Mesendoderm (in vitro differentiated cells): Measurements from ENCODE around the gene MPC1.

Source experiments
- DNase-seq: peaks from one replicate; pipeline ENCODE4 v3.0.0; 2013
- H2AK5ac ChIP-seq: 2 replicates; pipeline ENCODE4 v1.6.1; 2013; ENCODE audit warnings: low read length, inconsistent platforms
- H2BK120ac ChIP-seq: 2 replicates; pipeline ENCODE4 v1.6.1; 2013; ENCODE audit warnings: low read depth, mild to moderate bottlenecking, low read length, moderate library complexity, mixed read lengths
- H2BK15ac ChIP-seq: replicated peaks from 2 replicates; pipeline ENCODE4 v1.6.1; 2013; ENCODE audit warnings: low read depth, mild to moderate bottlenecking, moderate library complexity
- H2BK5ac ChIP-seq: 2 replicates; pipeline ENCODE4 v1.6.1; 2013; ENCODE audit warnings: low read length, inconsistent platforms
- H3K18ac ChIP-seq: 2 replicates; pipeline ENCODE4 v1.6.1; 2013; ENCODE audit warnings: mild to moderate bottlenecking, low read length, mixed read lengths
- H3K23ac ChIP-seq: one replicate; pipeline ENCODE4 v1.6.1; 2013; ENCODE audit warnings: low read length
- H3K27ac ChIP-seq: 2 replicates; pipeline ENCODE4 v1.5.1; 2013; ENCODE audit warnings: low read depth, mild to moderate bottlenecking, inconsistent platforms, low read length, moderate library complexity
- H3K27me3 ChIP-seq: 2 replicates; pipeline ENCODE4 v1.6.1; 2013; ENCODE audit warnings: low read length, control low read depth, mild to moderate bottlenecking, inconsistent platforms; ENCODE audit not compliant: insufficient read depth, poor library complexity
- H3K36me3 ChIP-seq: 2 replicates; pipeline ENCODE4 v1.6.1; 2013; ENCODE audit warnings: low read length, inconsistent platforms; ENCODE audit not compliant: control insufficient read depth, insufficient read depth
- H3K4ac ChIP-seq: one replicate; pipeline ENCODE4 v1.6.1; 2013; ENCODE audit warnings: low read depth, mild to moderate bottlenecking, low read length, moderate library complexity
- H3K4me1 ChIP-seq: 2 replicates; pipeline ENCODE4 v1.6.1; 2013; ENCODE audit warnings: low read depth, low read length, inconsistent platforms; ENCODE audit not compliant: control insufficient read depth
- H3K4me2 ChIP-seq: 2 replicates; pipeline ENCODE4 v1.6.1; 2013; ENCODE audit warnings: low read length
- H3K4me3 ChIP-seq: 2 replicates; pipeline ENCODE4 v1.5.1; 2013; ENCODE audit warnings: mild to moderate bottlenecking, low read length
- H3K56ac ChIP-seq: one replicate; pipeline ENCODE4 v1.6.1; 2013; ENCODE audit warnings: low read length
- H3K79me1 ChIP-seq: 2 replicates; pipeline ENCODE4 v1.6.1; 2013; ENCODE audit warnings: low read length, inconsistent platforms
- H3K79me2 ChIP-seq: 2 replicates; pipeline ENCODE4 v1.6.1; 2013; ENCODE audit warnings: mild to moderate bottlenecking, low read length; ENCODE audit not compliant: control insufficient read depth, insufficient read depth
- H3K9ac ChIP-seq: 2 replicates; pipeline ENCODE4 v1.6.1; 2013; ENCODE audit warnings: low read length, inconsistent platforms
- H4K5ac ChIP-seq: one replicate; pipeline ENCODE4 v1.6.1; 2013; ENCODE audit warnings: low read length
- H4K8ac ChIP-seq: one replicate; pipeline ENCODE4 v1.6.1; 2013; ENCODE audit warnings: low read depth, mild to moderate bottlenecking, control low read depth, low read length, moderate library complexity
- WGBS: extraction: QIAGEN DNeasy Blood & Tissue Kit; methylation state at CpG from one replicate; pipeline ENCODE4 v1.1.7; 2013; ENCODE audit warnings: low lambda C conversion rate, missing lambda C conversion rate; ENCODE audit not compliant: insufficient coverage; ENCODE audit errors: extremely low coverage; 5-methylcytosine and 5-hydroxymethylcytosine counted together

Gene MPC1

DNA sequence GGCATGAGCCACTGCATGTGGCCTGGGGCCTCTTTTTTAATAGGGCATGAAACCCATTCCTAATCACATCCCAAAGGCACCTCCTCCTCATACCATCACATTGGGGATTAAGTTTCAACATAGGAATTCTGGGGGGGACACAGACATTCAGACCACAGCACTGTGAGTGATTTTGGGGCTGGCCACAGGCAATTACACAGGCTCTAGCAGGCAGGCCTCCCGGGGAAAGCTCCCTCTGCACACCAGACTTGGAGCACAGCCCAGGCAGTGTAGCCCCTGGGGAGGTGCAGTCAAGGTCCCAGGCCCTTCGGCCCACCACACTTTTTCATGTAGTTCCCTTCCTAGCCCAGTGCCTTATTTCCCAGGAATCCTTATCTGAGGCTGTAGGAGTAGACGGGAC is 45.9 kb downstream of the MPC1 start:
- no peaks in the 10 kb centered on the region for H3K4me1 ChIP-seq
- peaks cover 89% of the 10 kb centered on the region for H3K79me2 ChIP-seq
- H3K4me3 ChIP-seq = no peak overlapping the region
- peaks cover 4% of the 10 kb centered on the region for H3K36me3 ChIP-seq
- H4K8ac ChIP-seq = no peak overlapping the region
- no peak overlapping the region for H3K56ac ChIP-seq
- H2BK15ac ChIP-seq = no peak overlapping the region
- H3K4ac ChIP-seq = no peak overlapping the region
- no peak for DNase-seq
- WGBS = no CpG with 5 or more reads among the region's 3 CpGs
- no peak overlapping the region for H3K4me2 ChIP-seq
- H3K27ac ChIP-seq = no peak overlapping the region
- H2BK5ac ChIP-seq = no peak overlapping the region
- H2BK120ac ChIP-seq = no peak overlapping the region
- H2AK5ac ChIP-seq = no peak overlapping the region
- H3K9ac ChIP-seq = no peak overlapping the region
- H3K18ac ChIP-seq = no peak overlapping the region
- H3K79me1 ChIP-seq = peaks cover 48% of the 10 kb centered on the region
- no peak overlapping the region for H4K5ac ChIP-seq
- H3K27me3 ChIP-seq = no peaks in the 10 kb centered on the region
- no peak overlapping the region for H3K23ac ChIP-seq

GRCh38 chr6:166335378-166336302 is 47.1 kb downstream of the MPC1 start:
- Histone ChIP-seq H3K9ac (no peak overlapping the region), H3K56ac (no peak overlapping the region), H2BK5ac (no peak overlapping the region), H3K36me3 (peaks cover 4% of the 10 kb centered on the region), H3K27ac (no peak overlapping the region), H3K18ac (no peak overlapping the region), H3K79me2 (peaks cover 81% of the 10 kb centered on the region), H3K79me1 (peaks cover 45% of the 10 kb centered on the region), H3K23ac (no peak overlapping the region), H3K4ac (no peak overlapping the region), H3K4me1 (no peaks in the 10 kb centered on the region), H3K27me3 (no peaks in the 10 kb centered on the region), H3K4me2 (no peak overlapping the region), H2BK15ac (no peak overlapping the region), H2BK120ac (no peak overlapping the region), H4K5ac (no peak overlapping the region), H4K8ac (no peak overlapping the region), H3K4me3 (no peak overlapping the region), H2AK5ac (no peak overlapping the region)
- DNase-seq = no peak
- no CpG with 5 or more reads among the region's 11 CpGs for WGBS

- H3K18ac ChIP-seq = no peak overlapping the region
- H3K79me2 ChIP-seq = peaks cover 76% of the 10 kb centered on the region
- H3K36me3 ChIP-seq = peaks cover 4% of the 10 kb centered on the region
- no peak overlapping the region for H3K4ac ChIP-seq
- no peak overlapping the region for H3K27ac ChIP-seq
- H2BK120ac ChIP-seq = no peak overlapping the region
- no peak overlapping the region for H3K23ac ChIP-seq
- no peak overlapping the region for H3K9ac ChIP-seq
- H4K5ac ChIP-seq = no peak overlapping the region
- no peak overlapping the region for H3K56ac ChIP-seq
- H3K27me3 ChIP-seq = no peaks in the 10 kb centered on the region
- no CpG with 5 or more reads among the region's 8 CpGs for WGBS
- no peaks in the 10 kb centered on the region for H3K4me1 ChIP-seq
- no peak overlapping the region for H2BK15ac ChIP-seq
- H3K4me2 ChIP-seq = no peak overlapping the region
- no peak overlapping the region for H2AK5ac ChIP-seq
- H3K79me1 ChIP-seq = peaks cover 38% of the 10 kb centered on the region
- no peak overlapping the region for H4K8ac ChIP-seq
- no peak overlapping the region for H2BK5ac ChIP-seq
- H3K4me3 ChIP-seq = no peak overlapping the region
- DNase-seq = no peak
Observed at GRCh38 chr6:166334878-166335277, 47.9 kb downstream of the MPC1 start.

GRCh38 chr6:166333172-166333995 is 49.4 kb downstream of the MPC1 start:
- Histone ChIP-seq H3K4ac (no peak overlapping the region), H3K23ac (no peak overlapping the region), H2BK15ac (no peak overlapping the region), H3K18ac (no peak overlapping the region), H4K8ac (no peak overlapping the region), H2BK120ac (no peak overlapping the region), H3K56ac (peak overlapping the region; percentile 22), H4K5ac (no peak overlapping the region), H2AK5ac (no peak overlapping the region), H3K27ac (no peak overlapping the region), H3K9ac (no peak overlapping the region), H3K79me1 (peaks cover 31% of the 10 kb centered on the region), H2BK5ac (no peak overlapping the region), H3K4me3 (no peak overlapping the region), H3K27me3 (no peaks in the 10 kb centered on the region), H3K4me2 (no peak overlapping the region), H3K36me3 (peaks cover 4% of the 10 kb centered on the region), H3K4me1 (no peaks in the 10 kb centered on the region), H3K79me2 (peaks cover 68% of the 10 kb centered on the region)
- no CpG with 5 or more reads among the region's 23 CpGs for WGBS
- DNase-seq = no peak

GRCh38 chr6:166331503-166332415 is 51.0 kb downstream of the MPC1 start:
- Histone ChIP-seq H3K27me3 (no peaks in the 10 kb centered on the region), H2BK120ac (no peak overlapping the region), H3K23ac (no peak overlapping the region), H3K27ac (no peak overlapping the region), H2AK5ac (no peak overlapping the region), H4K8ac (no peak overlapping the region), H3K79me2 (peaks cover 55% of the 10 kb centered on the region), H3K18ac (no peak overlapping the region), H3K4ac (no peak overlapping the region), H3K56ac (no peak overlapping the region), H4K5ac (no peak overlapping the region), H3K79me1 (peaks cover 23% of the 10 kb centered on the region), H3K4me3 (no peak overlapping the region), H3K36me3 (peaks cover 2% of the 10 kb centered on the region), H3K9ac (no peak overlapping the region), H3K4me1 (no peaks in the 10 kb centered on the region), H2BK5ac (no peak overlapping the region), H3K4me2 (no peak overlapping the region), H2BK15ac (no peak overlapping the region)
- no CpG with 5 or more reads among the region's 13 CpGs for WGBS
- no peak for DNase-seq
